ENCODE data around the gene ARMC5.
"Not testable (repeated sequence)": the region's sequence is repeated elsewhere in the genome, so short reads cannot be mapped to it uniquely, and the experiment has no call there.

GRCh38 chr16:31439023-31439422, 20.3 kb upstream of the ARMC5 start:
- TF ChIP-seq CTCF, POLR2A, EP300 (IDR thresholded peaks at IDR 0.05): not testable (repeated sequence)
